ENCODE measurements around the gene CEP295NL. TPM values are rescaled to one million over a fixed set of nuclear protein-coding genes. Genes with fewer than 3 reads are reported as not detected.

CEP295NL gene
- total RNA-seq, 1 experiment from 2014 or later = 1.8 TPM

- H3K9ac ChIP-seq (ENCODE audit: low read length) = no peak overlapping the region
- no peaks in the 10 kb centered on the region for H3F3A ChIP-seq (ENCODE audit: low read length, unreplicated experiment)
- H4K20me1 ChIP-seq (ENCODE audit: low read length) = 0 out of 2 replicates have a peak, but pooled peaks cover 6% of the 10 kb centered on the region
- H3K27me3 ChIP-seq (ENCODE audit: low read length) = no peaks in the 10 kb centered on the region
- no peaks in the 10 kb centered on the region for H3K36me3 ChIP-seq (ENCODE audit: low read depth, low read length)
- CTCF ChIA-PET = interaction anchor here (0.6 to 1.0 kb wide), 2 partner anchors 20 to 110 kb away, joined by 3 to 4 read pairs; no protein-coding TSS in a partner anchor
- no peak overlapping the region for H2AFZ ChIP-seq (ENCODE audit: low read length)
- no peak overlapping the region for H3K4me3 ChIP-seq (ENCODE audit: low read length)
- no peak for TF ChIP-seq EZH2phosphoT487 (IDR thresholded peaks at IDR 0.05; ENCODE audit: borderline replicate concordance, low read length)
- TF ChIP-seq EZH2 (IDR thresholded peaks at IDR 0.05; ENCODE audit: low read length, unreplicated experiment) = no peak
- TF ChIP-seq CTCF (conservative IDR thresholded peaks at IDR 0.05; ENCODE audit: low read depth, low read length) = no peak
- no peaks in the 10 kb centered on the region for H3K9me2 ChIP-seq (replicated peaks; ENCODE audit: low read length)
- no TSS peak for BruUV-seq (replicated peaks)
- intact Hi-C loops (cut with micrococcal nuclease) = no loop called here
- ATAC-seq (peak; percentile 16), DNase-seq (peak; percentile 45)
- no peaks in the 10 kb centered on the region for H3K9me3 ChIP-seq (ENCODE audit: low read length)
- H3K4me2 ChIP-seq (ENCODE audit: low read length) = peak overlapping the region; percentile 29
- H3K79me2 ChIP-seq (ENCODE audit: low read length) = peaks cover 31% of the 10 kb centered on the region
- peaks cover 42% of the 10 kb centered on the region for H3K4me1 ChIP-seq (ENCODE audit: insufficient read depth, low read length)
- POLR2A ChIA-PET (ENCODE audit: unreplicated experiment) = interaction anchor here (0.6 kb wide), 2 partner anchors 39 to 67 kb away, joined by 3 to 31 read pairs; no protein-coding TSS in a partner anchor
- no peak overlapping the region for H3K27ac ChIP-seq (ENCODE audit: low read length)
Measured at GRCh38 chr17:78885956-78886355, 17.0 kb downstream of the CEP295NL start.

GRCh38 chr17:78884876-78885667, 17.9 kb downstream of the CEP295NL start:
- Histone ChIP-seq H3K27me3 (ENCODE audit: low read length) (no peaks in the 10 kb centered on the region), H3K9me2 (replicated peaks; ENCODE audit: low read length) (no peaks in the 10 kb centered on the region), H3K4me2 (ENCODE audit: low read length) (peak overlapping the region; percentile 76), H3K36me3 (ENCODE audit: low read depth, low read length) (no peaks in the 10 kb centered on the region), H3F3A (ENCODE audit: low read length, unreplicated experiment) (no peaks in the 10 kb centered on the region), H3K9me3 (ENCODE audit: low read length) (no peaks in the 10 kb centered on the region), H3K27ac (ENCODE audit: low read length) (peak overlapping the region; percentile 84), H3K79me2 (ENCODE audit: low read length) (peaks cover 31% of the 10 kb centered on the region), H3K9ac (ENCODE audit: low read length) (no peak overlapping the region), H2AFZ (ENCODE audit: low read length) (no peak overlapping the region), H4K20me1 (ENCODE audit: low read length) (0 out of 2 replicates have a peak, but pooled peaks cover 6% of the 10 kb centered on the region), H3K4me1 (ENCODE audit: insufficient read depth, low read length) (peaks cover 42% of the 10 kb centered on the region), H3K4me3 (ENCODE audit: low read length) (no peak overlapping the region)
- DNase-seq = no peak
- no peak for TF ChIP-seq EZH2phosphoT487 (IDR thresholded peaks at IDR 0.05; ENCODE audit: borderline replicate concordance, low read length)
- no peak for TF ChIP-seq EZH2 (IDR thresholded peaks at IDR 0.05; ENCODE audit: low read length, unreplicated experiment)
- TF ChIP-seq CTCF (conservative IDR thresholded peaks at IDR 0.05; ENCODE audit: low read depth, low read length) = no peak
- ChIA-PET CTCF (no interaction called here), POLR2A (ENCODE audit: unreplicated experiment) (no interaction called here)
- BruUV-seq (replicated peaks) = no TSS peak
- ATAC-seq = no peak
- intact Hi-C loops (cut with micrococcal nuclease) = no loop called here
